Mesendoderm (in vitro differentiated cells): ENCODE measurements around the gene LRRTM4.
"Not testable (repeated sequence)": the region's sequence is repeated elsewhere in the genome, so short reads cannot be mapped to it uniquely, and the experiment has no call there.

Source experiments
- DNase-seq: peaks from one replicate; pipeline ENCODE4 v3.0.0; 2013
- H2AK5ac ChIP-seq: 2 replicates; pipeline ENCODE4 v1.6.1; 2013; ENCODE audit warnings: low read length, inconsistent platforms
- H2BK120ac ChIP-seq: 2 replicates; pipeline ENCODE4 v1.6.1; 2013; ENCODE audit warnings: low read depth, mild to moderate bottlenecking, low read length, moderate library complexity, mixed read lengths
- H2BK15ac ChIP-seq: replicated peaks from 2 replicates; pipeline ENCODE4 v1.6.1; 2013; ENCODE audit warnings: low read depth, mild to moderate bottlenecking, moderate library complexity
- H2BK5ac ChIP-seq: 2 replicates; pipeline ENCODE4 v1.6.1; 2013; ENCODE audit warnings: low read length, inconsistent platforms
- H3K18ac ChIP-seq: 2 replicates; pipeline ENCODE4 v1.6.1; 2013; ENCODE audit warnings: mild to moderate bottlenecking, low read length, mixed read lengths
- H3K23ac ChIP-seq: one replicate; pipeline ENCODE4 v1.6.1; 2013; ENCODE audit warnings: low read length
- H3K27ac ChIP-seq: 2 replicates; pipeline ENCODE4 v1.5.1; 2013; ENCODE audit warnings: low read depth, mild to moderate bottlenecking, inconsistent platforms, low read length, moderate library complexity
- H3K27me3 ChIP-seq: 2 replicates; pipeline ENCODE4 v1.6.1; 2013; ENCODE audit warnings: low read length, control low read depth, mild to moderate bottlenecking, inconsistent platforms; ENCODE audit not compliant: insufficient read depth, poor library complexity
- H3K36me3 ChIP-seq: 2 replicates; pipeline ENCODE4 v1.6.1; 2013; ENCODE audit warnings: low read length, inconsistent platforms; ENCODE audit not compliant: control insufficient read depth, insufficient read depth
- H3K4ac ChIP-seq: one replicate; pipeline ENCODE4 v1.6.1; 2013; ENCODE audit warnings: low read depth, mild to moderate bottlenecking, low read length, moderate library complexity
- H3K4me1 ChIP-seq: 2 replicates; pipeline ENCODE4 v1.6.1; 2013; ENCODE audit warnings: low read depth, low read length, inconsistent platforms; ENCODE audit not compliant: control insufficient read depth
- H3K4me2 ChIP-seq: 2 replicates; pipeline ENCODE4 v1.6.1; 2013; ENCODE audit warnings: low read length
- H3K4me3 ChIP-seq: 2 replicates; pipeline ENCODE4 v1.5.1; 2013; ENCODE audit warnings: mild to moderate bottlenecking, low read length
- H3K56ac ChIP-seq: one replicate; pipeline ENCODE4 v1.6.1; 2013; ENCODE audit warnings: low read length
- H3K79me1 ChIP-seq: 2 replicates; pipeline ENCODE4 v1.6.1; 2013; ENCODE audit warnings: low read length, inconsistent platforms
- H3K79me2 ChIP-seq: 2 replicates; pipeline ENCODE4 v1.6.1; 2013; ENCODE audit warnings: mild to moderate bottlenecking, low read length; ENCODE audit not compliant: control insufficient read depth, insufficient read depth
- H3K9ac ChIP-seq: 2 replicates; pipeline ENCODE4 v1.6.1; 2013; ENCODE audit warnings: low read length, inconsistent platforms
- H4K5ac ChIP-seq: one replicate; pipeline ENCODE4 v1.6.1; 2013; ENCODE audit warnings: low read length
- H4K8ac ChIP-seq: one replicate; pipeline ENCODE4 v1.6.1; 2013; ENCODE audit warnings: low read depth, mild to moderate bottlenecking, control low read depth, low read length, moderate library complexity
- WGBS: extraction: QIAGEN DNeasy Blood & Tissue Kit; methylation state at CpG from one replicate; pipeline ENCODE4 v1.1.7; 2013; ENCODE audit warnings: low lambda C conversion rate, missing lambda C conversion rate; ENCODE audit not compliant: insufficient coverage; ENCODE audit errors: extremely low coverage; 5-methylcytosine and 5-hydroxymethylcytosine counted together

The LRRTM4 gene

GRCh38 chr2:77029237-77029636 lies 492.9 kb downstream of the LRRTM4 start:
- DNase-seq, H3K9ac ChIP-seq, H3K79me1 ChIP-seq, H3K56ac ChIP-seq, H3K4ac ChIP-seq, H3K27ac ChIP-seq, H3K18ac ChIP-seq, H4K5ac ChIP-seq, H3K4me3 ChIP-seq, H3K4me1 ChIP-seq, H3K4me2 ChIP-seq, H2AK5ac ChIP-seq, H3K27me3 ChIP-seq, H2BK120ac ChIP-seq, H2BK15ac ChIP-seq, H4K8ac ChIP-seq, H2BK5ac ChIP-seq, H3K23ac ChIP-seq, H3K79me2 ChIP-seq, H3K36me3 ChIP-seq: not testable (repeated sequence)
- no CpG with 5 or more reads among the region's 5 CpGs for WGBS

- no peaks in the 10 kb centered on the region for H3K79me1 ChIP-seq
- H3K79me2 ChIP-seq: no peaks in the 10 kb centered on the region
- no peak overlapping the region for H3K18ac ChIP-seq
- H3K27me3 ChIP-seq: no peaks in the 10 kb centered on the region
- H3K56ac ChIP-seq: no peak overlapping the region
- no peak overlapping the region for H2BK5ac ChIP-seq
- no peak overlapping the region for H3K23ac ChIP-seq
- H2AK5ac ChIP-seq: no peak overlapping the region
- H4K8ac ChIP-seq: no peak overlapping the region
- no peak for DNase-seq
- H3K4me3 ChIP-seq: no peak overlapping the region
- H3K9ac ChIP-seq: no peak overlapping the region
- H2BK120ac ChIP-seq: no peak overlapping the region
- no peak overlapping the region for H4K5ac ChIP-seq
- no CpG with 5 or more reads among the region's 3 CpGs for WGBS
- no peak overlapping the region for H3K27ac ChIP-seq
- H3K4me2 ChIP-seq: no peak overlapping the region
- H3K4me1 ChIP-seq: no peaks in the 10 kb centered on the region
- no peak overlapping the region for H2BK15ac ChIP-seq
- no peak overlapping the region for H3K4ac ChIP-seq
- no peaks in the 10 kb centered on the region for H3K36me3 ChIP-seq
These were observed 494.1 kb downstream of the LRRTM4 start for GRCh38 chr2:77028032-77028600.

- Histone ChIP-seq H3K18ac (no peak overlapping the region), H2BK120ac (no peak overlapping the region), H3K27me3 (no peaks in the 10 kb centered on the region), H3K4me3 (no peak overlapping the region), H3K4me2 (no peak overlapping the region), H2AK5ac (no peak overlapping the region), H3K27ac (no peak overlapping the region), H3K4ac (no peak overlapping the region), H3K23ac (no peak overlapping the region), H2BK5ac (no peak overlapping the region), H2BK15ac (no peak overlapping the region), H4K8ac (no peak overlapping the region), H3K9ac (no peak overlapping the region), H3K36me3 (no peaks in the 10 kb centered on the region), H3K4me1 (no peaks in the 10 kb centered on the region), H3K79me2 (no peaks in the 10 kb centered on the region), H3K79me1 (no peaks in the 10 kb centered on the region), H3K56ac (no peak overlapping the region), H4K5ac (no peak overlapping the region)
- no CpG with 5 or more reads among the region's 4 CpGs for WGBS
- DNase-seq: no peak
These were observed 496.5 kb downstream of the LRRTM4 start for GRCh38 chr2:77025714-77026113.

GRCh38 chr2:77021161-77021560 lies 501.0 kb downstream of the LRRTM4 start:
- no CpG with 5 or more reads among the region's 3 CpGs for WGBS
- peaks cover 4% of the 10 kb centered on the region for H3K4me1 ChIP-seq
- H3K4me2 ChIP-seq: no peak overlapping the region

GRCh38 chr2:77018219-77018618 lies 504.0 kb downstream of the LRRTM4 start:
- Histone ChIP-seq H3K23ac (no peak overlapping the region), H2BK5ac (no peak overlapping the region), H3K27ac (no peak overlapping the region), H4K8ac (no peak overlapping the region), H2BK15ac (no peak overlapping the region), H3K79me2 (no peaks in the 10 kb centered on the region), H4K5ac (no peak overlapping the region), H3K27me3 (no peaks in the 10 kb centered on the region), H3K9ac (no peak overlapping the region), H3K56ac (no peak overlapping the region), H2BK120ac (no peak overlapping the region), H3K4me1 (peaks cover 4% of the 10 kb centered on the region), H2AK5ac (no peak overlapping the region), H3K4me3 (no peak overlapping the region), H3K79me1 (no peaks in the 10 kb centered on the region), H3K4ac (no peak overlapping the region), H3K36me3 (no peaks in the 10 kb centered on the region), H3K18ac (no peak overlapping the region), H3K4me2 (no peak overlapping the region)
- no CpG with 5 or more reads among the region's 1 CpG for WGBS
- DNase-seq: peak; percentile 83

More at GRCh38 chr2:77021161-77021560, 501.0 kb downstream of the LRRTM4 start:
- Histone ChIP-seq H3K4me3 (no peak overlapping the region), H3K56ac (no peak overlapping the region), H3K79me1 (no peaks in the 10 kb centered on the region), H4K8ac (no peak overlapping the region), H3K79me2 (no peaks in the 10 kb centered on the region), H2AK5ac (no peak overlapping the region), H2BK15ac (no peak overlapping the region), H2BK5ac (no peak overlapping the region), H3K27ac (no peak overlapping the region), H3K4ac (no peak overlapping the region), H3K27me3 (no peaks in the 10 kb centered on the region), H3K23ac (no peak overlapping the region), H3K18ac (no peak overlapping the region), H4K5ac (no peak overlapping the region), H3K9ac (no peak overlapping the region), H2BK120ac (no peak overlapping the region), H3K36me3 (no peaks in the 10 kb centered on the region)
- DNase-seq: no peak

GRCh38 chr2:77017355-77017745 lies 504.8 kb downstream of the LRRTM4 start:
- Histone ChIP-seq H2AK5ac (no peak overlapping the region), H2BK5ac (peak overlapping the region; percentile 73), H3K79me2 (no peaks in the 10 kb centered on the region), H3K4me2 (no peak overlapping the region), H2BK120ac (no peak overlapping the region), H3K4me3 (no peak overlapping the region), H3K36me3 (no peaks in the 10 kb centered on the region), H3K23ac (no peak overlapping the region), H3K56ac (no peak overlapping the region), H3K18ac (no peak overlapping the region), H2BK15ac (no peak overlapping the region), H4K5ac (no peak overlapping the region), H3K4me1 (peaks cover 4% of the 10 kb centered on the region), H3K27ac (no peak overlapping the region), H3K79me1 (no peaks in the 10 kb centered on the region), H3K27me3 (no peaks in the 10 kb centered on the region), H4K8ac (no peak overlapping the region), H3K4ac (no peak overlapping the region), H3K9ac (no peak overlapping the region)
- peak; percentile 30 for DNase-seq
- WGBS: no CpG with 5 or more reads among the region's 3 CpGs
